Measurements from ENCODE around the gene ATP9B.

The ATP9B gene

GRCh38 chr18:79068937-79069716, at the start of gene ATP9B:
Gene ATP9B, plus strand, starts transcription at chr18:79069394. Its CDS starts 17 bp downstream, at chr18:79069411.
- peak; percentile 98 for DNase-seq (ENCODE audit: low spot score)
- TF ChIP-seq, protein P1, sequence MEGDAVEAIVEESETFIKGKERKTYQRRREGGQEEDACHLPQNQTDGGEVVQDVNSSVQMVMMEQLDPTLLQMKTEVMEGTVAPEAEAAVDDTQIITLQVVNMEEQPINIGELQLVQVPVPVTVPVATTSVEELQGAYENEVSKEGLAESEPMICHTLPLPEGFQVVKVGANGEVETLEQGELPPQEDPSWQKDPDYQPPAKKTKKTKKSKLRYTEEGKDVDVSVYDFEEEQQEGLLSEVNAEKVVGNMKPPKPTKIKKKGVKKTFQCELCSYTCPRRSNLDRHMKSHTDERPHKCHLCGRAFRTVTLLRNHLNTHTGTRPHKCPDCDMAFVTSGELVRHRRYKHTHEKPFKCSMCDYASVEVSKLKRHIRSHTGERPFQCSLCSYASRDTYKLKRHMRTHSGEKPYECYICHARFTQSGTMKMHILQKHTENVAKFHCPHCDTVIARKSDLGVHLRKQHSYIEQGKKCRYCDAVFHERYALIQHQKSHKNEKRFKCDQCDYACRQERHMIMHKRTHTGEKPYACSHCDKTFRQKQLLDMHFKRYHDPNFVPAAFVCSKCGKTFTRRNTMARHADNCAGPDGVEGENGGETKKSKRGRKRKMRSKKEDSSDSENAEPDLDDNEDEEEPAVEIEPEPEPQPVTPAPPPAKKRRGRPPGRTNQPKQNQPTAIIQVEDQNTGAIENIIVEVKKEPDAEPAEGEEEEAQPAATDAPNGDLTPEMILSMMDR (IDR thresholded peaks at IDR 0.05; ENCODE audit: borderline replicate concordance, control extremely low read depth, extremely low read depth, insufficient read depth, missing control alignments): no peak

GRCh38 chr18:79019881-79020280, 49.3 kb upstream of the ATP9B start:
- TF ChIP-seq, protein P1 (IDR thresholded peaks at IDR 0.05; ENCODE audit: borderline replicate concordance, control extremely low read depth, extremely low read depth, insufficient read depth, missing control alignments): no peak
- in situ Hi-C loops (cut with MboI; ENCODE audit: low sequenced_read_pairs, unreplicated experiment): no loop called here
- DNase-seq (ENCODE audit: low spot score): no peak

More at GRCh38 chr18:79068937-79069716, at the start of gene ATP9B:
- in situ Hi-C loops (cut with MboI; ENCODE audit: low sequenced_read_pairs, unreplicated experiment): loop anchor here (25.0 kb wide), 1 partner anchor 168 kb away; no protein-coding TSS in a partner anchor

DNA sequence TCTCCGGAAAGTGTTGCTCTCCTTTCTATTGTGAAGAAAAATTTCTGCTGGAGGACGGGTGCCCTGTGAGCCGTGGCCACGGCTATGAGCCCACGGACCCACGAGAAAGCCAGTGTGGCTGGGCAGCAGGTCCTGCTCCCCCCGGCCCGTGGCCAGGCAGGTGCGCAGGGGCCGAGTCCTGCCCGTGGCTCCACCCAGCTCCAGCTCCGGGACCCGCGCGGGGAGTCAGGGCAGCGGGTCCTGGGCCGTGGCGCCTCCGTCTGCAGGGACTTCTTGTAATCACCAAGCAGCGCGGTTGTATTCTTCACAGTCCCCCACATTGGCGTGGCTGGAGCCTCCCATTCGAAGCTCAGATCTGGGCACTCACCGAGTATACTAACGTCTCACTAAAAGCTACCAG, 46.6 kb upstream of the ATP9B start:
- no peak for DNase-seq (ENCODE audit: low spot score)
- TF ChIP-seq, protein P1 (IDR thresholded peaks at IDR 0.05; ENCODE audit: borderline replicate concordance, control extremely low read depth, extremely low read depth, insufficient read depth, missing control alignments): no peak
- in situ Hi-C loops (cut with MboI; ENCODE audit: low sequenced_read_pairs, unreplicated experiment): no loop called here

- TF ChIP-seq, protein P1 (IDR thresholded peaks at IDR 0.05; ENCODE audit: borderline replicate concordance, control extremely low read depth, extremely low read depth, insufficient read depth, missing control alignments): no peak
- DNase-seq (ENCODE audit: low spot score): no peak
- in situ Hi-C loops (cut with MboI; ENCODE audit: low sequenced_read_pairs, unreplicated experiment): loop anchor here (25.0 kb wide), 1 partner anchor 111 kb away; no protein-coding TSS in a partner anchor
These were observed 42.7 kb upstream of the ATP9B start for GRCh38 chr18:79026491-79026890.

GRCh38 chr18:79030680-79031079, 38.5 kb upstream of the ATP9B start:
- no peak for DNase-seq (ENCODE audit: low spot score)
- TF ChIP-seq, protein P1 (IDR thresholded peaks at IDR 0.05; ENCODE audit: borderline replicate concordance, control extremely low read depth, extremely low read depth, insufficient read depth, missing control alignments): no peak
- in situ Hi-C loops (cut with MboI; ENCODE audit: low sequenced_read_pairs, unreplicated experiment): loop anchor here (25.0 kb wide), 1 partner anchor 107 kb away; no protein-coding TSS in a partner anchor

- TF ChIP-seq, protein P1 (IDR thresholded peaks at IDR 0.05; ENCODE audit: borderline replicate concordance, control extremely low read depth, extremely low read depth, insufficient read depth, missing control alignments): no peak
These were observed 26.9 kb upstream of the ATP9B start for GRCh38 chr18:79042276-79042675.

More at GRCh38 chr18:79042276-79042675, 26.9 kb upstream of the ATP9B start:
- in situ Hi-C loops (cut with MboI; ENCODE audit: low sequenced_read_pairs, unreplicated experiment): loop anchor here (25.0 kb wide), 1 partner anchor 95 kb away; no protein-coding TSS in a partner anchor
- DNase-seq (ENCODE audit: low spot score): no peak

All from GM13976 (cell line).